A172 (cell line): ENCODE data around the gene ARHGAP32. TPM values are rescaled to one million over a fixed set of nuclear protein-coding genes. Genes with fewer than 3 reads are reported as not detected.
A peak's percentile ranks its signal among the peaks of the same experiment; 100 is the strongest.
"Not testable (repeated sequence)": the region's sequence is repeated elsewhere in the genome, so short reads cannot be mapped to it uniquely, and the experiment has no call there.

Source experiments
- DNase-seq: peaks from one replicate; pipeline ENCODE4 v3.0.0-alpha.2; 2015; ENCODE audit warnings: low spot score
- total RNA-seq: library from RNA; depleted of rRNA; stranded (reverse); fragments of >200 nt; shearing (Covaris generic); gene quantifications from 2 replicates; pipeline ENCODE4 v1.2.3, GENCODE V29; 2014

Gene ARHGAP32
- total RNA-seq, 1 experiment from 2014 or later: 4.8 TPM

GRCh38 chr11:128933481-128934178 is 258.5 kb downstream of the ARHGAP32 start:
- peak; percentile 4 for DNase-seq

DNA sequence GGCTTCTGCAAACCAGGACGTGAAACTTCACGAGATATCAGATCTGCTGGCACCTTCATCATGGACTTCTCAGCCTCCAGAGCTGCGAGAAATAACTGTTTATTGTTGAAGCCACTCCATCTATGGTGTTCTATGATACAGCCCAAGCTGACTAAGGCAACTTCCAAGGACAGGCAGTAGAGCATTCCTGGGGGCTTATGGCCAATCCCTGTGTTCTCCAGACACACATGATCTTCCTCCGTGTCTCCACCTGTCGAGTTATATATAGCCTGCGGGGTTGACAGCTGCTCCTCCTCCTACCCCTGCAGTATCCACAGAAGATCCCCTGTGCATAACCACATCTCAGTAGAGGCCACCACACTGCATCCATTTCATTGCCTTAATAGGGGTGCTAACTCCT is 260.5 kb downstream of the ARHGAP32 start:
- no peak for DNase-seq

- no peak for DNase-seq
These were observed 261.1 kb downstream of the ARHGAP32 start for GRCh38 chr11:128931066-128931465.

DNA sequence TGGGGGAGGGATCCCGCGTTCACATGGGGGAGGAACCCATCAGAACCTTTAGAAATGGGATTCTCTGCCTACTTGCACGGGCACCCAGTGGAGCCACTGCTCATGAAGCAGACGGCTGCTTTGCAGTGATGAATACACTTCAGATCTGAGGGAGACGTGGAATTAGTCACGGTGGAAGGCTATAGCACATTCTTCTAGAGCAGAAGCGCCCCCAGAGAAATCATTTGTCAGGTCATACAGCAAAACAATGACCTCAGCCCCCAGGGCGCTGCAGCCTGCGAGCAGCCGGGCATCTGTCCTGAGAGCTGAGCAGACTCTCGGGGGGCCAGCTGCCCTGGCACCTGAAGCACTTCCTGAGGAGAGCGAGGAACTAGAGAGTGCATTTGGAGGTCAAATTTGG is 262.1 kb downstream of the ARHGAP32 start:
- no peak for DNase-seq

DNA sequence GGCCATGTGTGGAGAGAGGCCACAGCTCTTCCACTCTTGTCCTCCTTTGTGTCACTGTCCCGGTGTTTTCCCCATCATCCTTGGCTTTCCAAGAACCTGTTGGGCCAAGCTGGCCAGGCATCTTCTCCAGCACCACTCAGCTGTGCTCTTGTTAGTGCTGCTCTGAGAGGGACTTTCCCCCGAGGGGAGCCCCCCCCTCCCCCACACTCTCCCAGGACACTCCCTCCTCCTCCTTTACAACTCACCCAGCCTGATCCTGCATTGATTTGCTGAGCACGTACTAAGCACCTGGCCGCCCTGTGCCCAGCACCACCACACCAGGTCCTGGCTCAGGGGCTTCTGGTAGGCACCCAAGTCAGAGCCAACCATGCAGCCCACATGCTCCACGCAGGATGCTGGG is 262.7 kb downstream of the ARHGAP32 start:
- DNase-seq: no peak

GRCh38 chr11:128928400-128928799 is 263.7 kb downstream of the ARHGAP32 start:
- DNase-seq: no peak

- no peak for DNase-seq
These were observed 264.3 kb downstream of the ARHGAP32 start for GRCh38 chr11:128927683-128928336.

GRCh38 chr11:128927108-128927461 is 265.0 kb downstream of the ARHGAP32 start:
- DNase-seq: no peak

- DNase-seq: no peak
These were observed 265.6 kb downstream of the ARHGAP32 start for GRCh38 chr11:128926437-128927107.

GRCh38 chr11:128926000-128926399 is 266.1 kb downstream of the ARHGAP32 start:
- no peak for DNase-seq

DNA sequence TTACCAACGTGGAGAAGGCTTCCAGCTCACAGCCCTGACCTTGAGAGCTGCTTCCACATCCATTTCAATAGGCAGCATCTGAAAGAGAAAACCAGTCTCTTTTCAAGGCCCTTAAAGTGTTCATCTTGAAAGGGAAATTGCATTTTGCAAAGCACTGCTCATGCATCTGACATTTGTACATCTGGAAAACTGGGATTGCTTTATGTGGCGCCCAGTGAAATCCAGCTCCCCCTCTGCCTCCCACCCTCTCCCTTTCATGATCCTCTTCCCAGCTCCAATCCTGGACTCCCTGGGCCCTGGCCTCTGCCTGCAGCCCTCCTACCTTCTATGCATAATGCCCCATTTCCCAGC is 266.9 kb downstream of the ARHGAP32 start:
- no peak for DNase-seq

DNA sequence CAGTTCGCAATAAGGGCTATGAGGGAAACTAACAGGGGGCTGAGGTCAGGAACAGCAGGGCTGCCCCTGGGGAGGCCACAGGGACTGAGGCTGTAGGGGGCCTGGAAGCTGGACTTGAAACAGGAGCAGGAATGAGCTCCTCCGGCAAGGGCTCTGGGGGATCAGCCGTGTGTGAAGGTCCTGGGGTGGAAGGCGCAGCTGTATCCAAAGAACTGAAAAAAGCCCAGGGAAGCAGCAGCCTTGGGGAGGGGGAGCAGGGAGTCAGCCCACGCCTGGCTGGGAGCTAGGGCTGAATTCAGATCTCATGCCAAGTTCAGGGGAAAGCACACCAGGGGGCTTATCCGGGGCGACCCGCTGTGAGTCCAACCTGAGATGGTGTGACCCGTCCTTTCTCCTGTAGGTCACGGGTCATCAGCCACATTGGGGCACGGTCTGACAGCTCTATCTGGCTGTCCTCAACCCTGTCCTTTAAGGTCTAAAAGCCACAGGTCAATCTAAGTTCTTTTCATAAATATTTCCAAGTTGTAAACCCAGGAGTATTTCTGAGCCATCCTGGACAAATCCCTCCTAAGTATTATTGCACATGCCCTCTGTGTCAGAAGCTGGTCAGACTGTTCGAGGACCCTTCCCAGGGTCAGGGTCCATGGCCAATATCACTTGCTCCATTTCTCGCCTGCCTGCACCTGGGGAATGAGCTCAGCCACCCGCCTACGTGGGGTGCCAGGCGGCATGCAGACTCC is 267.4 kb downstream of the ARHGAP32 start:
- DNase-seq: no peak

GRCh38 chr11:128924104-128924503 is 268.0 kb downstream of the ARHGAP32 start:
- DNase-seq: no peak

GRCh38 chr11:128921793-128922192 is 270.3 kb downstream of the ARHGAP32 start:
- DNase-seq: no peak

GRCh38 chr11:128920666-128921065 is 271.5 kb downstream of the ARHGAP32 start:
- no peak for DNase-seq

- not testable (repeated sequence) for DNase-seq
These were observed 272.5 kb downstream of the ARHGAP32 start for GRCh38 chr11:128919635-128920034.

DNA sequence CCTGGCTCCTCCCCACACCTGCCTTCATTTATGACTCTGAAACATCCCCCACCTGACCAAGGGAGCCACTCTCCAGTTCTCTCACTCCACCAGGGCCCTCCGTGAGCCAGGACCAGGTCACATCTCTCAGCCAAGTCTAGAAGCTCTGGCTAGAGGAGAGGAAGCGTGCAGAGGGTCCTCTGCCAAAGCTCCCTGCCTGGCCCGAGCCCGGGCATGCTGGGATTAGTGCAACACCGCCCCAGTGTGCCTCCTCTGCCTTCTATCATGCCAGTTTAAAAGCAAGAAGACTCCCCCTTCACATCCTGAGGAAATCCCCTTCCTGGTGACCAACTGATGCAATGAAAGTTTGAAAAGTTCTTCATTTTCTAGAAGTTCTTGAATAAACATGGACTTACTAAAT is 272.9 kb downstream of the ARHGAP32 start:
- DNase-seq: no peak

DNA sequence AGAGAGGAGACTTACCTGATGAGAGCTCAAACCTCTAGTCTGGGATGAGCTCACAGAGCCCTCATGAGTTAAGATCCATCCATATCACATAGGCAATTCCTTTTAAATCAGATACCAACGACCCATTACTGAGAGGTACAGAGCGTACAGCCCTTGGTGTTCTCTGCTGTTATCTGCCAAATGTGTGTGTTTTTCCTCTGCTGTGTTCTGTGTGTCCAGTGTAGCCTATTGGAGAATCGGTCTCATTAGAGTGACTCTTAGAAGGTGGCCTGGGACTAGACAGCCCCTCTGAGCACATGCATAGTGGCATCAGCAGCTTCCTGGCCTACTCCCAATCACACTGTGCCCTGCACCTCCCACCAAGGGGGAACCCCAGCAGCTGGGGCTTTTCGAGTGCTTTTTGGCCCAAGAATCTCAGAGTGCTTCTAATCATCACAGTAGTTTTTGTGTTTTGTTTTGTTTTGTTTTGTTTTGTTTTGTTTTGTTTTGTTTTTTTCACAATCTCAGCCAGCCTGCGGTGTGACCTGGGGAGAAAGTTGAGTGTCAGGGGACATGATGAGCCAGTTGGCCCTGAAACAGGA is 274.9 kb downstream of the ARHGAP32 start:
- no peak for DNase-seq

DNA sequence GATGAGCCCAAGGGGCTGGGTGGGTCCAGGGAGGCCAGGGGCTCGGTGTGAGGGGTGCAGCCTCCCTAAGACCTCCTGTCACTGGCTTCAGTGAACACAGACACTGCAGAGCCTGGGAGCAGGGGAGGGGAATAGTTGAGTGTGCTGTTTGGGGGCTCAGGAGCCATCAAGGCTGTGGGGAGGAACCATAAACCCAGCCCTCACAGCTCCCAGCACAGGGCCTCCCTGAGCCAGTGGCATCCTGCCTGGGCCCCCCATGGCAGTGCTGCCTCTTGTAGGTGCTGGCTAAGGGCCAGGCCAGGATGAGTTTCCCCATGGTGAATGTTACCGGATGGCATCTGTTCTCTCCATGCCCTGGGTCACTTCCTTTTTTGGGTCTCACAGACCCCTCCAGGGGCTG is 275.4 kb downstream of the ARHGAP32 start:
- no peak for DNase-seq

DNA sequence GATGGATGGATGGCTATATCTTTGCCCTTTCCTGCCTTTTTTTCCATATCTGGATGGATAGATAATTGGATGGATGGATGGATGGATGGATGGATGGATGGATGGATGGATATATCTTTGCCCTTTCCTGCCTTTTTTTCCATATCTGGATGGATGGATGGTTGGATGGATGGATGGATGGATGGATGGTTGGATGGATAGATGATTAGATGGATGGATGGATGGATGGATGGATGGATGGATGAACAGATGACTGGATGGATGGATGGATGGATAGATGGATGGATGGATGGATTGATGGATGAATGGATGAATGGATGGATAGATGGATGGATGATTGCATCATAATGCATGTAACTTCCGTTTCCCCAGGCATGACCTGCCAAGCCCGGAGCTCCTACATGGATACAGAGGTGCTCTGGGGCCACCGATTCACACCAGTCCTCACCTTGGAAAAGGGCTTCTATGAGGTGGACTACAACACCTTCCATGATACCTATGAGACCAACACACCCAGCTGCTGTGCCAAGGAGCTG is 276.0 kb downstream of the ARHGAP32 start:
- DNase-seq: no peak

DNA sequence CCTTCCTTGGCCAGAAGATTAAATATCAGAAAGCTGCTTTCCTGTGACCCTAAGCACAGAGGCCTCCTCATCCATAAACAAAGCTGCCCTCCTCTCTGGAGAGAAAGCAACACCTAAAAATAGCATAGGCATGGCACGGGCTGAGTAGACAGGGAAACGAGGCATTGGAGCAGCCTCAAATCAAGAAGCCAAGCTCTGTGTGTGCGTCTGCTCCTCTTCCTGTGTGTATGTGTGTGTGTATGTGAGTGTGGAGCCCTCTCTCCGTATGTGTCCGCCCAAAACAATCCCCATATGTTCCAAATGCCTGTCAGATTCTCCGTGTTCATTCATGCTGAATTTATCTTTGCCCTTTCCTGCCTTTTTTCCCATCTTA is 277.0 kb downstream of the ARHGAP32 start:
- no peak for DNase-seq
